Esophagus muscularis mucosa (tissue), 4 donors: Measurements from ENCODE around the gene RAI1. TPM values are rescaled to one million over a fixed set of nuclear protein-coding genes. Genes with fewer than 3 reads are reported as not detected.

Experiments used
- DNase-seq: peaks from one replicate; pipeline ENCODE4 v3.0.0-alpha.2; 2017; ENCODE audit errors: extremely low spot score
- H3K27ac ChIP-seq, 4 donors: fragments of 200-600 bp; sonication (generic); replicated peaks in 1 of 4; 1 replicate in 3 of 4; 2 replicates in 1 of 4; pipeline ENCODE4 v1.5.1; 2016 to 2019; ENCODE audit warnings: mild to moderate bottlenecking in 1 of 4
- H3K27me3 ChIP-seq, 4 donors: fragments of 200-600 bp; sonication (generic); one replicate each; pipeline versions ENCODE4 v1.5.1 to v1.6.0; 2016 to 2019
- H3K36me3 ChIP-seq, 4 donors: fragments of 200-600 bp; sonication (generic); one replicate each; pipeline ENCODE4 v1.5.1; 2016 to 2019
- H3K4me1 ChIP-seq, 4 donors: fragments of 200-600 bp; sonication (generic); one replicate each; pipeline ENCODE4 v1.5.1; 2016 to 2019
- H3K4me3 ChIP-seq, 4 donors: fragments of 200-600 bp; sonication (generic); 1 replicate in 2 of 4; 2 replicates in 2 of 4; pipeline ENCODE4 v1.5.1; 2016 to 2019; ENCODE audit warnings: mild to moderate bottlenecking in 4 of 4, moderate library complexity in 1 of 4
- H3K9me3 ChIP-seq, 4 donors: fragments of 200-600 bp; sonication (generic); 1 replicate in 3 of 4; 2 replicates in 1 of 4; pipeline ENCODE4 v1.5.1; 2016 to 2019
- EP300 ChIP-seq: sonication (generic); formaldehyde crosslinking; IDR thresholded peaks from one replicate; pipeline ENCODE4 v1.6.1; 2017; ENCODE audit warnings: antibody characterized with exemption
- POLR2A ChIP-seq: fragments of 450-650 bp; IDR thresholded peaks from one replicate; pipeline ENCODE4 v1.6.1; 2017; ENCODE audit warnings: antibody characterized with exemption, moderate library complexity, mild to moderate bottlenecking, low read depth
- POLR2AphosphoS5 ChIP-seq, 2 donors: sonication (generic); formaldehyde crosslinking; IDR thresholded peaks; one replicate each; pipeline ENCODE4 v1.6.1; 2017; ENCODE audit warnings: antibody characterized with exemption in 2 of 2
- WGBS: methylation state at CpG from one replicate; pipeline ENCODE4 v1.1.5; 2018; 5-methylcytosine and 5-hydroxymethylcytosine counted together
- intact Hi-C: fragments of 100-400 bp; cut with DNase I; formaldehyde crosslinking; loops from one replicate; pipeline ENCODE4 v1.15.1; 2023
- total RNA-seq, 4 donors: library from RNA; depleted of rRNA; stranded (reverse); fragments of >200 nt; gene quantifications; one replicate each; pipeline versions ENCODE4 v1.1.0 to v1.2.1, GENCODE V29; 2016
- TF ChIP-seq, protein P1 (sequence below), 3 experiments: fragments of 200-600 bp in 2 of 3; fragments of 450-650 bp in 1 of 3; sonication (generic) in 2 of 3; IDR thresholded peaks; one replicate each; pipeline ENCODE4 v1.5.1; 2017 to 2019; ENCODE audit warnings: antibody characterized with exemption in 3 of 3, mild to moderate bottlenecking in 2 of 3, moderate library complexity in 1 of 3

RAI1 gene
- total RNA-seq, 4 donors from 2014 or later, result 18.7 to 41.3 (median 28.3) TPM

GRCh38 chr17:17800504-17801021 lies 119.3 kb downstream of the RAI1 start:
- H3K27me3 ChIP-seq, result no peaks in the 10 kb centered on the region
- H3K36me3 ChIP-seq, result peaks cover 2 to 77% (median 64%) of the 10 kb centered on the region in 4 donors
- intact Hi-C loops, result no loop called here
- 80% methylated on average over 1 of the region's 12 CpGs for WGBS
- no peak overlapping the region for H3K27ac ChIP-seq
- H3K4me1 ChIP-seq, result peaks cover 8 to 40% (median 25%) of the 10 kb centered on the region in 4 donors
- DNase-seq, result no peak
- H3K4me3 ChIP-seq, result no peak overlapping the region
- H3K9me3 ChIP-seq, result no peaks in the 10 kb centered on the region
- TF ChIP-seq EP300, result no peak
- no peak for TF ChIP-seq POLR2AphosphoS5 (IDR thresholded peaks at IDR 0.05)
- TF ChIP-seq, protein P1, sequence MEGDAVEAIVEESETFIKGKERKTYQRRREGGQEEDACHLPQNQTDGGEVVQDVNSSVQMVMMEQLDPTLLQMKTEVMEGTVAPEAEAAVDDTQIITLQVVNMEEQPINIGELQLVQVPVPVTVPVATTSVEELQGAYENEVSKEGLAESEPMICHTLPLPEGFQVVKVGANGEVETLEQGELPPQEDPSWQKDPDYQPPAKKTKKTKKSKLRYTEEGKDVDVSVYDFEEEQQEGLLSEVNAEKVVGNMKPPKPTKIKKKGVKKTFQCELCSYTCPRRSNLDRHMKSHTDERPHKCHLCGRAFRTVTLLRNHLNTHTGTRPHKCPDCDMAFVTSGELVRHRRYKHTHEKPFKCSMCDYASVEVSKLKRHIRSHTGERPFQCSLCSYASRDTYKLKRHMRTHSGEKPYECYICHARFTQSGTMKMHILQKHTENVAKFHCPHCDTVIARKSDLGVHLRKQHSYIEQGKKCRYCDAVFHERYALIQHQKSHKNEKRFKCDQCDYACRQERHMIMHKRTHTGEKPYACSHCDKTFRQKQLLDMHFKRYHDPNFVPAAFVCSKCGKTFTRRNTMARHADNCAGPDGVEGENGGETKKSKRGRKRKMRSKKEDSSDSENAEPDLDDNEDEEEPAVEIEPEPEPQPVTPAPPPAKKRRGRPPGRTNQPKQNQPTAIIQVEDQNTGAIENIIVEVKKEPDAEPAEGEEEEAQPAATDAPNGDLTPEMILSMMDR (IDR thresholded peaks at IDR 0.05), result no peak
- TF ChIP-seq POLR2A, result no peak

DNA sequence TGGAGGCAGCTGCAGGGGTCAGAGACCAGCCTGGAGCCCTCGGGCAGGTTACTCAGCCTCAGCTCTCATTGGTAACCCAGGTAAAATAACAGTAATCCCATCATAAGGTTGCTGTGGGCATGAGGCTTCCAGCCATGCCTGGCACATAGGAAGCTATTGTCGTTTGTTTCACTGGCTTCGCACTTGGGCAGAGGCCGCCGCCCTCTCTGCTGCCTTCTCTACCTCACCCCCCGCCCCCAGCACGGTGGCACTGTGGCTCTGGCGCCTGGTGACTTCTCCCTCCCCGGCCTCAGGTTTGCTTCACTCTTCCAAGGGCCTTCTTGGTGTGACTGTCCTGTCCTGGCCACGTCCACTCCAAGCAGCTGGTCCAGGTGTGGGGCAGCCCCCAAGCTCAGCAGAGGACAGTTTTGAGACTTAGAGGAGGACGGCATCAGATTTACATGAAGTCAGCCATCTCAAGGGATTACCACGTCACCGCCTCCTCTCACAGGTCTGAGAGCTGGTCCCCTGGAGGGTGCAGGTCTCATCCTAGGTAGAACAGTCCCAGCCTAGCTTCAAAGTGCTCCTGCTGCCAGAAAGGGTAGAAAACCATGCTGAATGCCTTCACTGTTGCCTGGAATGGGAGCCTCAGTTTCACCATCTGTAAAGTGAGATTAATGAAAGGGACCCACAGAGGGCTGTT lies 120.7 kb downstream of the RAI1 start:
- no peak for TF ChIP-seq POLR2AphosphoS5 (IDR thresholded peaks at IDR 0.05)
- TF ChIP-seq POLR2A, result no peak
- no peak for TF ChIP-seq EP300
- TF ChIP-seq, protein P1 (IDR thresholded peaks at IDR 0.05), result no peak
- H3K36me3 ChIP-seq, result peaks cover 0 to 70% (median 60%) of the 10 kb centered on the region in 4 donors
- no peaks in the 10 kb centered on the region for H3K27me3 ChIP-seq
- no peak overlapping the region for H3K27ac ChIP-seq
- WGBS, result 85% methylated on average over 11 of the region's 13 CpGs
- DNase-seq, result no peak
- no peaks in the 10 kb centered on the region for H3K9me3 ChIP-seq
- peaks cover 13 to 40% (median 27%) of the 10 kb centered on the region in 4 donors for H3K4me1 ChIP-seq
- no peak overlapping the region for H3K4me3 ChIP-seq
- intact Hi-C loops, result no loop called here

DNA sequence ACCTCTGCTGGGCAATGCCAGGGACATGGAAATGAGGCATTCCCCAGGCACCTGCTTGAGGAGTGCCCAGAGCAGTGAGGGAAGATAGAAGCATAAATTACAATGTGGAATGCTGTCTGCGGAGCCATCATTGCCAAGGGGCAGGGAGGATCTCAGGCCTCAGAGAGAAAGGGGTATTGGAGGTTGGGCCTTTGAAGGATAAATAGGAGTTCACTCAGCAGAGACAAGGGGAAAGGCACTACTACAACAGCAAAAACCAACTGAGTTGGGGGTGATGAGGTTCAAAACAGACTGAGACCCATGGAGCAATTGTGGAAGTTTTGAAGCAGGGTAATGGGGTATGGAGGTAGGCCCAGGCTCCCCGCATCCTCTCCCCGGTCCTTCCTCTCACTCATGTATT lies 122.7 kb downstream of the RAI1 start:
- WGBS, result 91% methylated on average over 3 of the region's 3 CpGs
- TF ChIP-seq EP300, result no peak
- peaks cover 13 to 31% (median 22%) of the 10 kb centered on the region in 4 donors for H3K4me1 ChIP-seq
- H3K27me3 ChIP-seq, result no peaks in the 10 kb centered on the region
- intact Hi-C loops, result no loop called here
- peaks cover 0 to 58% (median 39%) of the 10 kb centered on the region in 4 donors for H3K36me3 ChIP-seq
- H3K9me3 ChIP-seq, result no peaks in the 10 kb centered on the region
- no peak for DNase-seq
- no peak overlapping the region for H3K27ac ChIP-seq
- H3K4me3 ChIP-seq, result no peak overlapping the region

DNA sequence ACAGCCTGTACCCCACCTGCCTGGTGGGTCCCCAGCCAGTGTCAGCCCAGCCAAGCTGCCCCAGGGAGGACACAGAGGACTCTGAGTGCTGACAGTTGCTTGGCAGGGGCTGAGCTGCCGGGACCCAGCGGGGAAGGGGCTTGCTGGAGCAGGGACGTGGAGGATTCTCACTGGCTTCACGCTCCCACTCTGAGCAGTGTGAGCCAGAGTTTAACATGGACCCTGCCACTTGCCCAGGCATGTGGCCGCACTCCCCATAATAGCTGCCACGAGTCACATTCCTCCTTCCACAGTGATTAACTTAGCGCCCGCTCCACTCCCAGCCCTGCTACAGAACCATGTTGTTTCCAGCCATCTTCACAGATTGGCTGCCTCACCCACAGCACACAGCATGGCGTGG lies 124.3 kb downstream of the RAI1 start:
- TF ChIP-seq EP300 (no peak), POLR2AphosphoS5 (IDR thresholded peaks at IDR 0.05) (no peak), POLR2A (no peak)
- TF ChIP-seq, protein P1 (IDR thresholded peaks at IDR 0.05), result no peak
- Histone ChIP-seq H3K27me3 (no peaks in the 10 kb centered on the region), H3K4me1 (peaks cover 19 to 31% (median 23%) of the 10 kb centered on the region in 4 donors), H3K9me3 (no peaks in the 10 kb centered on the region), H3K27ac (no peak overlapping the region), H3K4me3 (no peak overlapping the region), H3K36me3 (peaks cover 0 to 53% (median 42%) of the 10 kb centered on the region in 4 donors)
- 70% methylated on average over 7 of the region's 9 CpGs for whole genome bisulfite sequencing
- intact Hi-C loops, result no loop called here
- no peak for DNase-seq

DNA sequence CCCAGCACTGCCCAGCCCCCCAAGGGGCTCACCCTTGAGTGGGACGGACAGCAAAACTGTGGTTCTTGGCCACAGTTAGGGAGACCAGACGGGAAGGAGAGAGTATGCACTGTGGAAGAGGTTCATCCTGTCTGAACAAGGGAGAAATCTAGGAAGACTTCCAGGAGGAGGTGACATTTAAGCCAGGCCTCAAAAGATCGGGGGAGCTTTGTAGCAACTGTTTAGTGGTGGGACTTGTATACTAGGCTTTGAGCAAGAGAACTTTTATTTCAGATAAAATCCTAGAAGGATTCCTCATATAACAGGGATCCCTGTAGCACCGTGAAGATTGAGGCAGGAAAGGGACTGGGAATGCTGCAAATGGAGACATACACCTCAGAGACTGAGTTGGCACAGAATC lies 124.8 kb downstream of the RAI1 start:
- intact Hi-C loops, result no loop called here
- no peak overlapping the region for H3K4me3 ChIP-seq

More for the DNA sequence above, 124.8 kb downstream of the RAI1 start:
- no peak overlapping the region for H3K27ac ChIP-seq
- no peak for TF ChIP-seq POLR2AphosphoS5 (IDR thresholded peaks at IDR 0.05)
- TF ChIP-seq, protein P1 (IDR thresholded peaks at IDR 0.05), result no peak
- TF ChIP-seq POLR2A, result no peak
- TF ChIP-seq EP300, result no peak
- no peak for DNase-seq
- 85% methylated on average over 4 of the region's 4 CpGs for WGBS
- no peaks in the 10 kb centered on the region for H3K27me3 ChIP-seq
- H3K4me1 ChIP-seq, result peaks cover 24 to 31% (median 28%) of the 10 kb centered on the region in 4 donors
- peaks cover 4 to 57% (median 46%) of the 10 kb centered on the region in 4 donors for H3K36me3 ChIP-seq
- no peaks in the 10 kb centered on the region for H3K9me3 ChIP-seq
